ENCODE measurements around the gene NR4A1. TPM values are rescaled to one million over a fixed set of nuclear protein-coding genes. Genes with fewer than 3 reads are reported as not detected.
"Not testable (repeated sequence)": the region's sequence is repeated elsewhere in the genome, so short reads cannot be mapped to it uniquely, and the experiment has no call there.

Gene NR4A1
- total RNA-seq, 1 donor from 2014 or later, result 2.3 TPM

DNA sequence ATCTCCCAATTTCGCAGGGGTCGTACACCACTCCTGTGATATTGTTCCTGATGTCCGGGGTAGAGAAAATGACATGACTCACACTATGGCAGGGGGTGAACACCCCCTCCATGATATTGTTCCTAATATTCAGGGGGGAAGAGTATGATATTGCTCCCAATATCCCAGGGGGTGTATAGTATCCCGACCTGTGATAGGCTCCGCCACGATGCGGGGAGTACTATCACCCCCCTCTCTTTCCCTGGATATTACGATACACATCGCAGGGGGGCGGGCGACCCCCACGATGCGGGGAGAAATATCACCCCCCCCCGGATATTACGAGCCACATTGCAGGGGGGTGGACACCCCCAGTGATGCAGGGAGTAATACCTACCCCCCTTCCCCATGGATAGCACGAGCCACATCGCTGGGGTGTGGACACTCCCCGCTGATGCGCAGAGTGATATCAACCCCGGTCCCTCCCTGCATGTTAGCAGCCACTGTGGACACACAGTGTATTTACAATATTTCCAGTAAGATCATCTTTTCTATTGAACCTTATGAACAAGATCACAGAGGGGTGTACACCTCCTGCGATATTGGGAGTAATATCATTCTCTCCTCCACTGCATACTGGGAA, 45.9 kb downstream of the NR4A1 start:
- Histone ChIP-seq H3K79me2 (ENCODE audit: insufficient read depth, low read length) (no peaks in the 10 kb centered on the region), H4K20me1 (ENCODE audit: insufficient read depth, low read length) (no peaks in the 10 kb centered on the region), H2AFZ (ENCODE audit: low read depth, low read length) (no peak overlapping the region), H3K36me3 (ENCODE audit: insufficient read depth, low read length) (no peaks in the 10 kb centered on the region), H3K4me1 (ENCODE audit: insufficient read depth, low read length) (no peaks in the 10 kb centered on the region), H3K9me3 (ENCODE audit: insufficient read depth, low read depth, low read length) (no peaks in the 10 kb centered on the region), H3K4me3 (ENCODE audit: insufficient read depth, low read depth, low read length) (no peak overlapping the region), H3K9ac (ENCODE audit: low read length) (no peak overlapping the region), H3K4me2 (ENCODE audit: low read length) (no peak overlapping the region), H3K27me3 (ENCODE audit: insufficient read depth, low read length) (peaks cover 11% of the 10 kb centered on the region), H3K27ac (ENCODE audit: low read depth, low read length) (no peak overlapping the region)
- no peaks in the 10 kb centered on the region for H3K4me1 Mint-ChIP-seq (ENCODE audit: low read depth, unreplicated experiment)
- DNase-seq (ENCODE audit: low read depth), result no peak
- H3K9me3 Mint-ChIP-seq (ENCODE audit: unreplicated experiment), result peaks cover 10% of the 10 kb centered on the region
- no peak overlapping the region for H3K27ac Mint-ChIP-seq (ENCODE audit: unreplicated experiment)
- no peaks in the 10 kb centered on the region for H3K36me3 Mint-ChIP-seq (ENCODE audit: low read depth, unreplicated experiment)
- H3K27me3 Mint-ChIP-seq (ENCODE audit: low read depth, unreplicated experiment), result peaks cover 40% of the 10 kb centered on the region
- no peak for TF ChIP-seq EZH2 (IDR thresholded peaks at IDR 0.05; ENCODE audit: insufficient read depth, low read length)
- TF ChIP-seq, protein P1, sequence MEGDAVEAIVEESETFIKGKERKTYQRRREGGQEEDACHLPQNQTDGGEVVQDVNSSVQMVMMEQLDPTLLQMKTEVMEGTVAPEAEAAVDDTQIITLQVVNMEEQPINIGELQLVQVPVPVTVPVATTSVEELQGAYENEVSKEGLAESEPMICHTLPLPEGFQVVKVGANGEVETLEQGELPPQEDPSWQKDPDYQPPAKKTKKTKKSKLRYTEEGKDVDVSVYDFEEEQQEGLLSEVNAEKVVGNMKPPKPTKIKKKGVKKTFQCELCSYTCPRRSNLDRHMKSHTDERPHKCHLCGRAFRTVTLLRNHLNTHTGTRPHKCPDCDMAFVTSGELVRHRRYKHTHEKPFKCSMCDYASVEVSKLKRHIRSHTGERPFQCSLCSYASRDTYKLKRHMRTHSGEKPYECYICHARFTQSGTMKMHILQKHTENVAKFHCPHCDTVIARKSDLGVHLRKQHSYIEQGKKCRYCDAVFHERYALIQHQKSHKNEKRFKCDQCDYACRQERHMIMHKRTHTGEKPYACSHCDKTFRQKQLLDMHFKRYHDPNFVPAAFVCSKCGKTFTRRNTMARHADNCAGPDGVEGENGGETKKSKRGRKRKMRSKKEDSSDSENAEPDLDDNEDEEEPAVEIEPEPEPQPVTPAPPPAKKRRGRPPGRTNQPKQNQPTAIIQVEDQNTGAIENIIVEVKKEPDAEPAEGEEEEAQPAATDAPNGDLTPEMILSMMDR (IDR thresholded peaks at IDR 0.05; ENCODE audit: insufficient read depth, low read depth, low read length), result no peak
- no peak overlapping the region for H3K4me3 Mint-ChIP-seq (ENCODE audit: unreplicated experiment)
- no peak for FAIRE-seq

DNA sequence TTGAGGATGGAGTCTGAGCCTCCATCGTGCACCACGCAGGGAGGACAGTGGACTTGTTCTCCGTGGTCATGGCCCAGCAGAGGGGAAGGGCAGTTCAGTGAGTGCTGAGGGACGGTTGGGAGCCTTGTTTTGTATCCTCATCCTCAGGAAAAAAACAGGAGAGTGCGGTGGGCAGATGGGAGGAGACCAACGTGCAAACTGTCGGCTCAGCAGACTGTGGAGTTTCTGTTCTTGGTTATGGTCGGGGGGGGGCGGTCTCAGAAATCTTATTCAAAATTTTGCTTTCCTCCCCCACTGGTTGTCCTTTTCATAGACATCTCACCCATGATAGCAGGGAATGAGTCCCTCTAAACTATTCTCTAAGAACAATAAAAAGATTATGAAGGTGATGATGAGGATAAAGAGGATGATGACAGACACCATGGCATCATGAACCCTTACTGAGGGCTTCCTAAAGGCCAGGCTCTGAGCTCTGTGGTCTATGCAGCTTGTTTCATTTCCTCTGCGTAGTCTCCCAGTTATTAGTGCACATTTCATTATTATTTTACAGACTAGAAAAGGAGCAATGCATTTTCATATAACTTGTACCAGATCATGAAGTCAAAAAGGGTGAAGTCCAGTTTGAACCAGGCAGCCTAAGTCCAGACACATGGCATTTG, 53.3 kb downstream of the NR4A1 start:
- not testable (repeated sequence) for H3K36me3 Mint-ChIP-seq (ENCODE audit: low read depth, unreplicated experiment); H3K27ac ChIP-seq (ENCODE audit: low read depth, low read length); H3K9ac ChIP-seq (ENCODE audit: low read length); H3K4me1 ChIP-seq (ENCODE audit: insufficient read depth, low read length); H2AFZ ChIP-seq (ENCODE audit: low read depth, low read length); H3K27ac Mint-ChIP-seq (ENCODE audit: unreplicated experiment); H3K79me2 ChIP-seq (ENCODE audit: insufficient read depth, low read length); H3K36me3 ChIP-seq (ENCODE audit: insufficient read depth, low read length); H3K4me3 ChIP-seq (ENCODE audit: insufficient read depth, low read depth, low read length); DNase-seq (ENCODE audit: low read depth); H3K9me3 ChIP-seq (ENCODE audit: insufficient read depth, low read depth, low read length); H3K4me1 Mint-ChIP-seq (ENCODE audit: low read depth, unreplicated experiment); H3K4me3 Mint-ChIP-seq (ENCODE audit: unreplicated experiment); FAIRE-seq; H4K20me1 ChIP-seq (ENCODE audit: insufficient read depth, low read length); H3K27me3 ChIP-seq (ENCODE audit: insufficient read depth, low read length); H3K9me3 Mint-ChIP-seq (ENCODE audit: unreplicated experiment)
- H3K27me3 Mint-ChIP-seq (ENCODE audit: low read depth, unreplicated experiment), result peaks cover 25% of the 10 kb centered on the region
- H3K4me2 ChIP-seq (ENCODE audit: low read length), result peak overlapping the region; percentile 22

Other genes starting within 250 kb of the NR4A1 start
- gene FIGNL2, start 202.7 kb upstream of the NR4A1 start, total RNA-seq, result 5.0 and 6.7 TPM in 2 replicates
- gene ANKRD33, start 163.3 kb upstream of the NR4A1 start, total RNA-seq, result not detected in 2 replicates
- gene ACVRL1, start 143.9 kb upstream of the NR4A1 start, total RNA-seq, result 0.95 and 1.3 TPM in 2 replicates
- 13.8 and 15.4 TPM in 2 replicates for gene ACVR1B, start 99.7 kb upstream of the NR4A1 start, total RNA-seq
- gene TAMALIN, start 44.5 kb upstream of the NR4A1 start, total RNA-seq, result 9.6 and 12.4 TPM in 2 replicates
- gene ATG101, start 18.5 kb downstream of the NR4A1 start, total RNA-seq, result 54.2 and 60.4 TPM in 2 replicates
- 0.18 TPM in 1 of 2 replicates, not detected in the other for gene SMIM41, start 28.3 kb downstream of the NR4A1 start, total RNA-seq
- 2.8 and 3.6 TPM in 2 replicates for gene KRT80, start 140.6 kb downstream of the NR4A1 start, total RNA-seq
- 97.6 and 149 TPM in 2 replicates for gene KRT7, start 181.8 kb downstream of the NR4A1 start, total RNA-seq
- 0.24 and 0.43 TPM in 2 replicates for gene KRT86, start 223.2 kb downstream of the NR4A1 start, total RNA-seq
- 1.2 TPM in 2 replicates for gene KRT81, start 240.1 kb downstream of the NR4A1 start, total RNA-seq

Measured in astrocyte (in vitro differentiated cells and primary cell).